ENCODE measurements around the gene KLHL29.

DNA sequence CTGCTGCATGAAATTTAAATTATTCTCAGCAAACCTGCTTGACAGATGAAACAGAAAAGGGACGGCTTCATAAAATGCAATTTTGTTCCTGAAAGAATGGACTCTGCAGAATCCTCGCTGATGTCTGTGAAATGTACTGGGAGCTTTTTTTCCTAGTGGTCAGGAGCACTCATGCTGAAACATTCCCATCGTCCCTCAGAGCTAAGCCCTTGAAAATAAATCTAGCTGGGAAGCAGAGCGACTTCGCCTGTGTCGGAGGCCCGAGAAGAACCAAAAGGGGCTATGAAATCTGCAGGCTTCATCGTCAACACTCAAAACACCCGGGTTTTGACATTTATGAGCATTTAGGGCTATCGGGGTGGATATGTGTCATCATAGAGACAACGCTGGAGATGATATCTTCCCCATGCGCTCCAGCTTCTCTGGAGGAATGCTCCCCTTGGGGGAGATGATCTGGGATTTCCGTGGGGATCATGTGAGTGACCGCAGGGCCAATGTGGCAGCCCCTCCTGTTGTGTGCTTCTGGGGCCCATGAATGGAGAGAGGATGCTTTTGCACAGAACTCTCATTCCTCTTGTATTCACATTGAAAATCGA, 182.3 kb downstream of the KLHL29 start:
- TF ChIP-seq, protein P1, sequence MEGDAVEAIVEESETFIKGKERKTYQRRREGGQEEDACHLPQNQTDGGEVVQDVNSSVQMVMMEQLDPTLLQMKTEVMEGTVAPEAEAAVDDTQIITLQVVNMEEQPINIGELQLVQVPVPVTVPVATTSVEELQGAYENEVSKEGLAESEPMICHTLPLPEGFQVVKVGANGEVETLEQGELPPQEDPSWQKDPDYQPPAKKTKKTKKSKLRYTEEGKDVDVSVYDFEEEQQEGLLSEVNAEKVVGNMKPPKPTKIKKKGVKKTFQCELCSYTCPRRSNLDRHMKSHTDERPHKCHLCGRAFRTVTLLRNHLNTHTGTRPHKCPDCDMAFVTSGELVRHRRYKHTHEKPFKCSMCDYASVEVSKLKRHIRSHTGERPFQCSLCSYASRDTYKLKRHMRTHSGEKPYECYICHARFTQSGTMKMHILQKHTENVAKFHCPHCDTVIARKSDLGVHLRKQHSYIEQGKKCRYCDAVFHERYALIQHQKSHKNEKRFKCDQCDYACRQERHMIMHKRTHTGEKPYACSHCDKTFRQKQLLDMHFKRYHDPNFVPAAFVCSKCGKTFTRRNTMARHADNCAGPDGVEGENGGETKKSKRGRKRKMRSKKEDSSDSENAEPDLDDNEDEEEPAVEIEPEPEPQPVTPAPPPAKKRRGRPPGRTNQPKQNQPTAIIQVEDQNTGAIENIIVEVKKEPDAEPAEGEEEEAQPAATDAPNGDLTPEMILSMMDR (IDR thresholded peaks at IDR 0.05), result no peak
- no peak for TF ChIP-seq POLR2A (IDR thresholded peaks at IDR 0.05)
